SU-DHL-6 (cell line): ENCODE results near the gene ARHGAP6.

Experiments used
- CTCF ChIP-seq: fragments of 200-600 bp; sonication (generic); IDR thresholded peaks from one replicate; pipeline ENCODE4 v1.5.1; 2017; ENCODE audit warnings: antibody characterized with exemption, mild to moderate bottlenecking, low read length, moderate library complexity; ENCODE audit not compliant: insufficient read depth, poor library complexity, severe bottlenecking
- EZH2phosphoT487 ChIP-seq: fragments of 200-600 bp; sonication (generic), shearing (Covaris generic); conservative IDR thresholded peaks from 2 replicates; pipeline ENCODE4 v1.6.1; 2018; ENCODE audit warnings: mild to moderate bottlenecking, antibody characterized with exemption, low read length, moderate library complexity, mixed read lengths

- TF ChIP-seq CTCF, result no peak
- no peak for TF ChIP-seq EZH2phosphoT487
These were observed 241.8 kb downstream of the ARHGAP6 start for GRCh38 chrX:11423949-11424348.
